ENCODE data around the gene PINLYP.

GRCh38 chr19:43591904-43592772 is 16.5 kb downstream of the PINLYP start:
- TF ChIP-seq CTCF (IDR thresholded peaks at IDR 0.05) (no peak), POLR2A (IDR thresholded peaks at IDR 0.05) (no peak), POLR2AphosphoS5 (IDR thresholded peaks at IDR 0.05) (no peak)

Data from gastroesophageal sphincter (tissue), 3 donors.